ENCODE measurements around the gene KLHL29.

- TF ChIP-seq CTCF (IDR thresholded peaks at IDR 0.05 in 2 of 3, conservative IDR thresholded peaks at IDR 0.05 in 1 of 3; ENCODE audit: control insufficient read depth in 2 of 3, extremely low read depth in 1 of 3, insufficient read depth in 1 of 3, low read depth in 3 of 3, low read length in 3 of 3) (no peak), SP1 (IDR thresholded peaks at IDR 0.05; ENCODE audit: low read depth, low read length) (no peak), SPI1 (IDR thresholded peaks at IDR 0.05; ENCODE audit: borderline replicate concordance, insufficient read depth, low read depth, low read length) (no peak), POLR2A (IDR thresholded peaks at IDR 0.05; ENCODE audit: low read depth, low read length) (no peak), EZH2 (IDR thresholded peaks at IDR 0.05; ENCODE audit: borderline replicate concordance, control insufficient read depth, low read depth, low read length) (no peak), MLLT1 (IDR thresholded peaks at IDR 0.05) (no peak), RFX5 (IDR thresholded peaks at IDR 0.05; ENCODE audit: low read depth, low read length) (no peak), EP300 (IDR thresholded peaks at IDR 0.05; ENCODE audit: borderline replicate concordance in 1 of 2, control insufficient read depth in 1 of 2, low read depth in 2 of 2, low read length in 2 of 2) (no peak), POU2F2 (IDR thresholded peaks at IDR 0.05; ENCODE audit: borderline replicate concordance, low read depth, low read length) (no peak), MAX (IDR thresholded peaks at IDR 0.05; ENCODE audit: low read depth, low read length) (no peak), SMAD1 (IDR thresholded peaks at IDR 0.05; ENCODE audit: low read depth, partially characterized antibody) (no peak), TCF12 (IDR thresholded peaks at IDR 0.05; ENCODE audit: low read depth, low read length) (no peak)
These were observed 35.3 kb downstream of the KLHL29 start for GRCh38 chr2:23420091-23420839.
